Esophagus muscularis mucosa (tissue), 4 donors: Measurements from ENCODE around the gene TAS2R1. TPM values are rescaled to one million over a fixed set of nuclear protein-coding genes. Genes with fewer than 3 reads are reported as not detected.

ENCODE experiments used
- DNase-seq: peaks from one replicate; pipeline ENCODE4 v3.0.0-alpha.2; 2017; ENCODE audit errors: extremely low spot score
- H3K27ac ChIP-seq, 4 donors: fragments of 200-600 bp; sonication (generic); replicated peaks in 1 of 4; 1 replicate in 3 of 4; 2 replicates in 1 of 4; pipeline ENCODE4 v1.5.1; 2016 to 2019; ENCODE audit warnings: mild to moderate bottlenecking in 1 of 4
- H3K27me3 ChIP-seq, 4 donors: fragments of 200-600 bp; sonication (generic); one replicate each; pipeline versions ENCODE4 v1.5.1 to v1.6.0; 2016 to 2019
- H3K36me3 ChIP-seq, 4 donors: fragments of 200-600 bp; sonication (generic); one replicate each; pipeline ENCODE4 v1.5.1; 2016 to 2019
- H3K4me1 ChIP-seq, 4 donors: fragments of 200-600 bp; sonication (generic); one replicate each; pipeline ENCODE4 v1.5.1; 2016 to 2019
- H3K4me3 ChIP-seq, 4 donors: fragments of 200-600 bp; sonication (generic); 1 replicate in 2 of 4; 2 replicates in 2 of 4; pipeline ENCODE4 v1.5.1; 2016 to 2019; ENCODE audit warnings: mild to moderate bottlenecking in 4 of 4, moderate library complexity in 1 of 4
- H3K9me3 ChIP-seq, 4 donors: fragments of 200-600 bp; sonication (generic); 1 replicate in 3 of 4; 2 replicates in 1 of 4; pipeline ENCODE4 v1.5.1; 2016 to 2019
- EP300 ChIP-seq: sonication (generic); formaldehyde crosslinking; IDR thresholded peaks from one replicate; pipeline ENCODE4 v1.6.1; 2017; ENCODE audit warnings: antibody characterized with exemption
- POLR2A ChIP-seq: fragments of 450-650 bp; IDR thresholded peaks from one replicate; pipeline ENCODE4 v1.6.1; 2017; ENCODE audit warnings: antibody characterized with exemption, moderate library complexity, mild to moderate bottlenecking, low read depth
- POLR2AphosphoS5 ChIP-seq, 2 donors: sonication (generic); formaldehyde crosslinking; IDR thresholded peaks; one replicate each; pipeline ENCODE4 v1.6.1; 2017; ENCODE audit warnings: antibody characterized with exemption in 2 of 2
- WGBS: methylation state at CpG from one replicate; pipeline ENCODE4 v1.1.5; 2018; 5-methylcytosine and 5-hydroxymethylcytosine counted together
- intact Hi-C: fragments of 100-400 bp; cut with DNase I; formaldehyde crosslinking; loops from one replicate; pipeline ENCODE4 v1.15.1; 2023
- total RNA-seq, 4 donors: library from RNA; depleted of rRNA; stranded (reverse); fragments of >200 nt; gene quantifications; one replicate each; pipeline versions ENCODE4 v1.1.0 to v1.2.1, GENCODE V29; 2016
- TF ChIP-seq, protein P1 (sequence below), 3 experiments: fragments of 200-600 bp in 2 of 3; fragments of 450-650 bp in 1 of 3; sonication (generic) in 2 of 3; IDR thresholded peaks; one replicate each; pipeline ENCODE4 v1.5.1; 2017 to 2019; ENCODE audit warnings: antibody characterized with exemption in 3 of 3, mild to moderate bottlenecking in 2 of 3, moderate library complexity in 1 of 3

Gene TAS2R1
- total RNA-seq, 4 donors from 2014 or later = not detected

DNA sequence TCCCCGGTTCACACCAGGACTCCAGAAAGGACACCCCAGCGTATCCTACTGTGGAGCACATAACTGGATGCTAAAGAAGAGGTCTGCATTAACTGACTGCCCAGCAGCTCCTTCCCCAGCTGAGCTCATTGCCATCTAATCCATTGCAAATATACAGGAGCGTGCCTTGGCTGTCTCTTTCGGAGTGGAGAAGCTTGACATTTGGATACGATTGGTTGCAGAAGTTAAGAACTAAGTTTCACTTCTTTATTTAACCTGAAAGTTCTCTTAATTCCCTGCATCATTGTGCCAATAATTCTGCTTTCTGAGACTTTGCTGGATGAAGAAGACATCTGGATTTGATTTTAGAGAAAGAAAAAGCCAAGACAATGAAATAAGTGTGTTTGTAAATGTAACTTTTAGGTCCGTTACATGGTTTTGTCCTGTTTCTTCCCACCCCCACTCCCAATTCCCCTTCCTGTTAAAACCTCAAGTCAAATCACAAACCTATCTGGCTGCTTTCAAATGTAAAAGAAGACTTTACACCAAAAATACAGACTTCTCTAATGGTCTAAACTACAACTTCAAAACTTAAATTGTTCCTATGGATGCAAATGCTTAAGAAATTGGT, 33.9 kb downstream of the TAS2R1 start:
- Histone ChIP-seq H3K4me3 (no peak overlapping the region), H3K9me3 (no peaks in the 10 kb centered on the region), H3K27ac (no peak overlapping the region), H3K4me1 (no peaks in the 10 kb centered on the region), H3K36me3 (no peaks in the 10 kb centered on the region), H3K27me3 (no peaks in the 10 kb centered on the region)
- intact Hi-C loops = no loop called here
- peak; percentile 75 for DNase-seq
- TF ChIP-seq, protein P1, sequence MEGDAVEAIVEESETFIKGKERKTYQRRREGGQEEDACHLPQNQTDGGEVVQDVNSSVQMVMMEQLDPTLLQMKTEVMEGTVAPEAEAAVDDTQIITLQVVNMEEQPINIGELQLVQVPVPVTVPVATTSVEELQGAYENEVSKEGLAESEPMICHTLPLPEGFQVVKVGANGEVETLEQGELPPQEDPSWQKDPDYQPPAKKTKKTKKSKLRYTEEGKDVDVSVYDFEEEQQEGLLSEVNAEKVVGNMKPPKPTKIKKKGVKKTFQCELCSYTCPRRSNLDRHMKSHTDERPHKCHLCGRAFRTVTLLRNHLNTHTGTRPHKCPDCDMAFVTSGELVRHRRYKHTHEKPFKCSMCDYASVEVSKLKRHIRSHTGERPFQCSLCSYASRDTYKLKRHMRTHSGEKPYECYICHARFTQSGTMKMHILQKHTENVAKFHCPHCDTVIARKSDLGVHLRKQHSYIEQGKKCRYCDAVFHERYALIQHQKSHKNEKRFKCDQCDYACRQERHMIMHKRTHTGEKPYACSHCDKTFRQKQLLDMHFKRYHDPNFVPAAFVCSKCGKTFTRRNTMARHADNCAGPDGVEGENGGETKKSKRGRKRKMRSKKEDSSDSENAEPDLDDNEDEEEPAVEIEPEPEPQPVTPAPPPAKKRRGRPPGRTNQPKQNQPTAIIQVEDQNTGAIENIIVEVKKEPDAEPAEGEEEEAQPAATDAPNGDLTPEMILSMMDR (IDR thresholded peaks at IDR 0.05) = no peak
- no peak for TF ChIP-seq POLR2A
- 28% methylated on average over 6 of the region's 6 CpGs for WGBS

DNA sequence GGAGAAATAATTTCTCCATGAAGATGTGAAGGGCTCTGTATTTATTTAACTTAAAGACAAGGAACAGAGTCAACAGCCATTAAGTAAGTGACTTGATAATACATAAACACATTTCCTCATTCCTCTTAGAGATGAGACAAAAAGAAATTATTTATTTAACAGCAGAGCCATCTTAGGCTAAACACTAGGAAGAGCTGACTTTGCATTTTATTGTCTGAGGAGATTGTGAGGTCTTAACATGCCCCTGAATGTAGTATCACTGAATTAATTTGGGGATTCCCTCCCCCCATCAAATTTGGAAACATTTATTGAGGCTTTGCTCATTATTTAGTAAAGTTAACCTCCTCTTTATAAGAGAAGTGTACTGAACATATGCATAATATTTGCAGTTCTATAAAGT, 35.2 kb downstream of the TAS2R1 start:
- Histone ChIP-seq H3K4me3 (no peak overlapping the region), H3K36me3 (no peaks in the 10 kb centered on the region), H3K4me1 (no peaks in the 10 kb centered on the region), H3K9me3 (no peaks in the 10 kb centered on the region), H3K27me3 (no peaks in the 10 kb centered on the region), H3K27ac (no peak overlapping the region)
- no peak for DNase-seq
- intact Hi-C loops = no loop called here
- TF ChIP-seq EP300 (no peak), POLR2AphosphoS5 (IDR thresholded peaks at IDR 0.05) (no peak), POLR2A (no peak)
- TF ChIP-seq, protein P1 (IDR thresholded peaks at IDR 0.05) = no peak

DNA sequence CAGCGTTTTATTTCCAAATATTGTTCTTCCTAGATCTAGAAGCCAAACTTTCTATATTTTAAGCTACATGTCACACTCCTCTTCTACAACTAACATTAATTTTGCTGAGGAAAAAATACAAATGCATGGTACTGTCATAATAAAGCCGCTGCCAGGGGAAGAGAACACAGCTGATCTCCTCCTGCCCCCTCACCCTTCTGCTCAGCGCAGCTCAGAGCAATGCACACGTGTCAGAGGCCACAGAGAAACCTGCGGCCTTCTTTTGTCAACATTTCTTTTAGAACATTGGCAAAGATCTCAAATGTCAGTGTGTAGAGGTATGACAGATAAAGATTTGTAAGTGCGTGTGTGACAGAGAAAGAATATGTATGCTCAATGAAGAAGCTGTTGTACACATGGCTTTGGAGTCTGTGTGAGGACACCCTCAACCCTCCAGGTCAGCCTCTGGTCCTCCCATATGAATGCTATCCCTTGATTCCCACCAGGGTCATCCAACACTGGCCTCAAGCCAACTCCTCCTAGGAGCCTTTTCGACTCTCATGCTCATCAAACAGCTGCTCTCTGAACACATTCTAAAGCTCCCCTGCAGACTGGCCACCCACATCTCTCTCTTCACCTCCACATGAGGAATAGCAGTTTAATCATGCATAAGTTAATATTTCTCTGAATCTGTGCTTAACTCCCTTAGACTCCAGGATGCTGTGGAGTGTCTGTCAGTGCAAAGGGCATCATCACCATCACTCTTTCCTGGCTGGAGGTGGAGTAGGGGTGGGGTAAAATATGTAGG, 40.9 kb downstream of the TAS2R1 start:
- Histone ChIP-seq H3K4me3 (no peak overlapping the region), H3K36me3 (no peaks in the 10 kb centered on the region), H3K27ac (no peak overlapping the region), H3K9me3 (no peaks in the 10 kb centered on the region), H3K4me1 (no peaks in the 10 kb centered on the region), H3K27me3 (no peaks in the 10 kb centered on the region)
- intact Hi-C loops = no loop called here
- peak; percentile 66 for DNase-seq
- 71% methylated on average over 7 of the region's 7 CpGs for WGBS
- TF ChIP-seq POLR2A (no peak), EP300 (no peak), POLR2AphosphoS5 (IDR thresholded peaks at IDR 0.05) (no peak)
- TF ChIP-seq, protein P1 (IDR thresholded peaks at IDR 0.05) = no peak

DNA sequence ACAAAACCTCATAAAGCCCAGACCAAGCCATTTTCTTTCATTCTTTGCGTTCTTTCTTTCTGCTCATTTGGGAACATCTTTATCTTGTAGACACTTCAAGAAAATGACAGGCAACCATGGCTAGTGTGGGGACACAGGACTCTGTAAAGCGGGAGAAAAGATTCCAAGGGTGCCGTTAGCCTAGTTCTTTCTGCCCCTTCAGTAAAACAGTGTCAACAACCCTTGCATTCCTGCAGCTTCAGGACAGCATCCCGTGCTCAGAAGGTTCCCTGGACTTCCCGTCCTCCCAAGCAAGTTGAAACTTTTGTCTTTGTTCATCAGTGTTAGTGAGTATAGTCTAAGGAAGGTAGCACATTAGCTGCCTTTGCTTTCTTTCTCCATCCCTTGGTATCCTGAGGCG, 41.9 kb downstream of the TAS2R1 start:
- no peaks in the 10 kb centered on the region for H3K4me1 ChIP-seq
- no peaks in the 10 kb centered on the region for H3K9me3 ChIP-seq
- no peak overlapping the region for H3K27ac ChIP-seq
- WGBS = 69% methylated on average over 6 of the region's 6 CpGs
- peak; percentile 70 for DNase-seq
- H3K27me3 ChIP-seq = no peaks in the 10 kb centered on the region
- H3K4me3 ChIP-seq = no peak overlapping the region
- H3K36me3 ChIP-seq = no peaks in the 10 kb centered on the region
- TF ChIP-seq, protein P1 (IDR thresholded peaks at IDR 0.05) = no peak
- TF ChIP-seq EP300 = no peak
- TF ChIP-seq POLR2AphosphoS5 (IDR thresholded peaks at IDR 0.05) = no peak
- no peak for TF ChIP-seq POLR2A
- intact Hi-C loops = no loop called here
